ENCODE data around the gene TEAD1.

TEAD1 gene

DNA sequence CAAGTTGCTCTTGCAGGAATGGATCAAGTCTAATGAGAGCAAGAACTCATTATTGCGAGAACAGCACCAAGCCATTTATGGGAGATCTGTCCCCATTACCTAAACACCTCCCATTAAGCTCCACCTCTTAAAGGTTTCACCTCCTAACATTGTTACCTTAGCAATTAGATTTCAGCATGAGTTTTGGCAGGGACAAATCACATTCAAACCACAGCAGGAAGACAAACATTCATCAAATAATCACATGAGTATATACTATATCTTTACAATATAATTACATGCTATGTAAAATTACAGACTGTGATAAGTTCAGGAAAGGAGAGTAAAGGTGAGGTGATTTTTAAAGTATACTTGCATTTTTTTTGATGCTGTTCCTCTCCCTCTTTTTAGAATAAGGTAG, 6.6 kb upstream of the TEAD1 start:
- DNase-seq = no peak

DNA sequence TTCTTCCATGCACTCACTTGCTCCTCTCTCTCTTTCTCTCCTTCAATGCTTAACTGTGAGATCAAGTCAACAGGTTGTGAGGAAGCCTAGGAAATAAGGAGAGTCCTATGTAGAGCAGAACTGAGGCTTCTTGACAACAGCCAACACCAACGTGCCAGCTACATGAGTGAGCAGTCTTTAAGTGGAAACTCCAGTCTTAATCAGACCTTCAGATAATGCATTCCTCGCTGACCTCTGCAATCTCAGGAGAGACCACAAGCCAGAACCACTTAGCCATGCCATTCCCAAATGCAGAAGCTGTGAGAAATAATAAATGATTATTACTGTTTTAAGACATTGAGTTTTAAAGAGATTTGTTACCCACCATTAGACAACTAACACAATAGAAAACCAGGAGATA, 6.1 kb upstream of the TEAD1 start:
- DNase-seq = no peak

DNA sequence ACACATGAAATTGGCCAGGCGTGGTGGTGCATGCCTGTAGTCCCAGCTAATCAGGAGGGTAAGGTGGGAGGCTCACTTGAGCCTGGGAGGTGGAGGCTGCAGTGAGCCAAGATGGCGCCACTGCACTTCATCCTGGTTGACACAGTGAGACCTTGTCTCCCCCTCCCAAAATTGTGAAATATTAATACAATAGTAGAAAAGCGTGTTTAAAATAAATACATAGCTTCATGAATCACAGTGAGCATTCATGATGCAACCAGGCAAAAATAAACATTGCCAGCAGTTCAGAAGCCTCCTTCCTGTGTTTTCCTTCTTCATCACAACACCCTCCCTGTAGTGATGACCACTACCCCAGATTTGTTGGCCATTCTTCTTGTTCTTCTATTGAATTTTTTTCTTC, 4.3 kb upstream of the TEAD1 start:
- DNase-seq = no peak

DNA sequence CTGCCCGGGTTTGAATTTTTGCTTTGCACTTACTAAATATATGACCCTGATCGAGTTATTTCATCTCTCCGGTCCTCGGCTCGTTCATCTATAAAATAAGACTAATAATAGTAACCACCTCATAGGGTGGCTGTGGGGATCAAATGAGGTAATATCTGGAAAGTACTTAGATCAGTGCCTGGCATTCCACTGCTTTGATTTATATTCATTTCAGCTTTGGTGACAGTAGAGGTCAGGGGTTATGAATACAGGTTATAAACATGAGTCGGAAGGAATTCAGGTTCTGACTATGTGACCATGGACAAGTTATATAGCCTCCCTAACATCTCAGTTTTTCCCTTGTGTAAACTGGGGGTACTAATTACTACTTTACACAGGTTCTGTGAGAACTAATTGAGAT, 2.9 kb upstream of the TEAD1 start:
- no peak for DNase-seq

- DNase-seq = no peak
These were observed 659 bp upstream of the TEAD1 start for GRCh38 chr11:12673601-12673923.

- DNase-seq = no peak
These were observed 332 bp downstream of the TEAD1 start for GRCh38 chr11:12674571-12674935.

- DNase-seq = no peak
These were observed 895 bp downstream of the TEAD1 start for GRCh38 chr11:12674936-12675696.

DNA sequence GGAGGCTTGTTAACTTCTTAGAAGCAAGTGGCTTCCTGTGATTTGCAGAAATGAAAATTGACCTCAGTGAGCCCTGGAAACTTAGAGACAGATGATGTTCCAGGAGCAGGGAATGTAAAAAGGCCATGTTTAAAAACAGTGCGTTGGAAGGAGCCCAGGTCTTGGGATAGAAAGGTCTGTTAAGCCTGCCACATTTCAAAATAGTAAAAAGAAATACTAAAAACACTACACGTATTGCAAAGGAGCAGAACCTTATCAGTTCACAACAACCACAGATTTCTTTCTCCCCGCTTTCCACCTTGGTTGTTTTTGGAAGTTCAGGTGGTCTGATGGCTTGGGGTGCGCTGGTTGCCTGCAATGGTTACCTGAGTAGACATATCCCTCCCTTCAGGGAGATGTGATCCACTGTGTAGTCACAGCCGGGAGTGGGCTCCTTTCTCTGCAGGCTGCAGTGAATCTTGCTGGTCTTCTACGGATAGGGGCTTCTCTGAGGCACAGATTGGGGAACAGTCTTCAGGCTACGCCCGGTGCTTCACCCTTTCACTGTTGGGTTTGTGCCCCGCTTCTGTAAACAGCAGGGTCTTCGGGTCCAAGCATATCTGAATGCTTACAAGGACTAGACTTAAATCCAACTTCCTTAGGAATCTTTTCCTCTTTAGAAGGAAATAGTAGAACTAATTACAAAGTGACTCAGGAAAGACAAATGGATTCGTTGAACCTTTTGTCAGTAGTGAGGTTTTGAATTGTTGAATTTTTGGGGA, 1.9 kb downstream of the TEAD1 start:
- no peak for DNase-seq

- DNase-seq = no peak
These were observed 2.9 kb downstream of the TEAD1 start for GRCh38 chr11:12677131-12677530.

- DNase-seq = no peak
These were observed 3.9 kb downstream of the TEAD1 start for GRCh38 chr11:12678092-12678491.

GRCh38 chr11:12678991-12679390, 4.8 kb downstream of the TEAD1 start:
- DNase-seq = no peak

DNA sequence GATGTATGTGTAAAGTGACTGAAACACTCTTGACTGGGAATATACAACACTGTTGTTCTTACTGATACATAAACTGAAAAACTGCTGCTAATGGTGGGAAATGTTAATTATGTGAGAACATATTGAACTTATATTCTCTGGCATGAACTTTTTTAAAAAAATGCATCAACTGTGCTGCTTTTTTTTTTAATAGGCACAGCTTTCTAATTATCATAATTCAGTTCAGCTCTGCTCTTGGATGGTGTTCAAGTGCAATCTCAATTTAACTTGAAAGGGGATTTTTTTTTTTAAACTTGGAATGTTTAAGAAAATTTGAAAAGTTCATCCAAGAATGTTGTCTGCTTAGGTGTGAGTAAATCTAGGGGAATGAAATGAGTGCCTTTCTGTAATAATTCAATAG, 5.2 kb downstream of the TEAD1 start:
- DNase-seq = no peak

- no peak for DNase-seq
These were observed 6.2 kb downstream of the TEAD1 start for GRCh38 chr11:12680246-12680939.

- no peak for DNase-seq
These were observed 6.7 kb downstream of the TEAD1 start for GRCh38 chr11:12680940-12681258.

GRCh38 chr11:12681466-12681865, 7.2 kb downstream of the TEAD1 start:
- no peak for DNase-seq

DNA sequence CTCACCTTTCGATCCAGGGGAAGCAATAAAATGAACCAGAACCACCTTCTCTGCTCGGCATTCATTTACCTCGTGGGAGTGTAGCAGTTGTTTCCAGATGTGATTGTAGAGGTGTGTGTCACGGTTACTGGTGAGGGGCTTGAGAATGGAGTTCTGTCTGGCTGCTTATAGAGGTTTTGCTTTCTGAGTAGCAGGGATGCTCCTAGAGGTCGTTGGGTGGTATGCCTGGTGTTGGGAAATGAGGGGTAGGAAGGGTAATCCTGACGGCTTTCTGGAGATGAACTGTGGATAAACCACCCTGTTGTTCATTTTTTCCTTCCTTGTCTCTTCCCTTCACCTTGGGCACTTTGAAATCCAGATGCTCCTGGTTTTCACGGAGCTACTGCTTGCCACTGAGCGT, 8.1 kb downstream of the TEAD1 start:
- DNase-seq = no peak

- DNase-seq = no peak
These were observed 8.7 kb downstream of the TEAD1 start for GRCh38 chr11:12682737-12683500.

- DNase-seq = no peak
These were observed 9.7 kb downstream of the TEAD1 start for GRCh38 chr11:12683874-12684273.

DNA sequence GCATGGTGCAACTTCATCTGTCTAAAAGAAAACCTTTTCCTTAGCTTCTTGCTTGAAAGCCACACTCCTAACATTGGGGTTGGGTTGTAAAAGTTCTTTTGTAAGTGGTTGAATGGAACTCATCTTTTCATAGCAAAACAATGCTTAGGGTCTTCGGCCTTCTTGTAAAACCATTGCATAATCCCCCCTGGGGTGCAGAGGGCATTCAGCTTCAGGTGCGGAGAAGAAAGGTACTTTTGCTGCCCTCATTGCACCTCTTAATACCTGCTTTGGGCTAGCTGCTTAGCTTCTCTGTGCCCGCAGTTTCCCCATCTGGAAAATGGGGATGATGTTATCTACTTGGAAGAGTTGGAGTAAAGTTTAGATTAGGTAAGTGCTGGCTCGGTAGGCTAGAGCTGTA, 10.1 kb downstream of the TEAD1 start:
- DNase-seq = no peak

DNA sequence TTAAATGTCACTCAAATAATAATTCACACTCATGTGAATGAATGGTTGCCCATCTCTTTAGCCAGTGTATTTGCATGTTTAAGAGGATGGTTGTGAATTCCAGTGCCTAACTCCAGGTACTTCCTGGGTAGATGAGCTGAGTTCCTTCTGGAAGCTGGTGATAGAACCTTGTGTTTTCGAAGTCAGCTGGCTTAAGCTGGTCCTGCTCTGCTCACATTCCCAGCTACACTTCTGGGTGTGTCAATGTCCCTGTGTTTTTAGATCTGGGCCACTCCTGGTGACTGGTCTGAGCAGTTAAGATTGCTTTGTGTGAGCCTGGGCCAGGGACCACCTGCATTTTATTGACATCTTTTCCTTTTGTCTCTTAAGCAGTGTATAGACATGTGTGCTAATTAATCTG, 10.6 kb downstream of the TEAD1 start:
- DNase-seq = no peak

- no peak for DNase-seq
These were observed 11.0 kb downstream of the TEAD1 start for GRCh38 chr11:12685229-12685628.

GRCh38 chr11:12686246-12687060, 12.2 kb downstream of the TEAD1 start:
- DNase-seq = no peak

DNA sequence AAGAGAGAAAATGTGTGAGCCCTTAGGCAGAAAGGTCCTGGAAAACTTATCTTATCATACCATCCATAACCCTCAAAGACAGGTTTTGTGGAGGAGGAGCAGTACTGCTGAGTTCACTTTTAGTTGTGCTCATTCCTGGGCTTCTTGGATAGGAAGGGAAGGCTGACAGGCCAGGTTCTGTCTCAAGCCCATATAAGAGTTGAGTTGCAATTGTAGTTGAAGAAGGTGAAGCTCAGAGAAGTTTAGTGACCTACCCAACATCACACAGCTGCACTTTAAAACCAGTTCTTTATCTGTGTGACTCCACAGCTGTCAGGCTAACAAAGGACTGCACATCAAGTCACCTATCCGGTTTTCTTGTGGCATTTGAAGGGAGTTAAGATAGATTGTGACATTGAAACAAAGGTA, 13.0 kb downstream of the TEAD1 start:
- no peak for DNase-seq

All from GDM1 (cell line).